Measurements from ENCODE around the gene SLC13A3.

SLC13A3 gene

DNA sequence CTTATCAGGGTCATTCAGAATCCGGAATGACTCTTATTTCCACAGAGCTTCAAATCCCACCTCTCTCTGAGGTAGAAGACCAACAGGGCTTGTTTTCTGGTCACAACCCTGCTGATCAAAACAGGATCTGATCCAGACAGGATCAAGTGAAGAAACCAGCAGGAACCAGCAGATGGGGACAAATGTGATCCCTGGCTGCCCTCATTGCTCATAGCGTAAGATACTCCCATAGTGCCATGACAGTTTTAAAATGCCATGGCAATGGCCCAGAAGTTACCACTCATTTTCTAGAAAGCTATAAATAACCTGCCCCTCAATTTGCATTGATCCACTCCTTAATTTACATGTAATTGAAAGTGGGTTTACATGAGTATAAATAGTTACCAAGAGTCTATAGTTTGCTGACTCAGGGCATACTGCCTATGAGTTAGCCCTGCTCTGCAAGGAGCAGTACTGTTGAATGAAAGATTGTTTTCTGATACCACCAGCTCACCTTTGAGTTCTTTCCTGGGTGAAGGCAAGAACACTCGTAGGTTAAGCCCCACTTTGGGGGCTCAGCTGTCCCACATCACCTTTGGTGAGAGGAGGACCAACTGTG, 131.7 kb downstream of the SLC13A3 start:
- DNase-seq = no peak

DNA sequence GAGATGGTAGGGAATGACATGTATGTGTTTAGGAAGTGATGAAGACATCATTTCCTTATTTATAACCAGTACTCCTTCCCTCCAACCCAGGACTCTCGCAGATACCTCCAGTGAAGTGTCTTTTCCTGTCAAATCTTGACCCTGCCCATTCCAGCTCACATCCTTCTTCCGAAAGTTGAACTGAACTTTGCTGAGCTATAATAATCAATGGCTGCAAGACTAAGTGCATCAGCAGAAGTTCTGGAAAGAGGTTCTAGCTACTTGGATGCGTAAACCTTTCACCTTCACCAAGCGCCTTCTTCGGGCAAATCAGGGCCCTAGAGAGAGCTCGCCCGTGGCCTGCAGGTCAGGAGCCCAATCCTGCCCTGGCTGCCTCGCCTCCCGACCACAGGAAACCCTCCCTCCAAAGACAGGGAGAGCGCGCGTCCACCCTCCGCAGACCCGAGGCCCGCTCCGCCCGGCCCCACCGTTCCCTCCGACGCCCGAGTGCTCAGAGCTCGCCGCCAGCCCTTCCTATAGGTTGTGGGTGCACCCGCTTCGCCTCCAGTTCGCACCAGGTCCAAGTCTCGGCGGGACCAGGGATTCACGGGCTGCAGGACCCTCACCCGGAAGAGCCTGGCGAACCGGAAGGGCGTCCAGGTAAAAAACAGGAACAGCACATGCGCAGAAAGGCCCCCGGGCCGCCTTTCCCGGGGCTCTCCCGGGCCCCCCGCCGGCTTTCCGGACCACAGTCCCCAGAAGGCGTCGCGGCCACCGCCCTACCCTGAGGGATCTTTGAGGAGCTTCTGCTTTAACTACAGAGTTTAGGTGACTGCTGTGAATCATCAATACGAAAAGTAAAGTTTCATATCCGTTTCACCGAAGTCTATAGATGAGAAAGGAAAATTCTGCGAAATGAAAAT, 138.1 kb downstream of the SLC13A3 start, which contains the start of gene ZNF334:
Gene ZNF334, minus strand, starts transcription at position 617 of the 902 bp plus-strand sequence. CDS start 1,457 bp downstream, outside the sequence.
- DNase-seq = peak; percentile 64

DNA sequence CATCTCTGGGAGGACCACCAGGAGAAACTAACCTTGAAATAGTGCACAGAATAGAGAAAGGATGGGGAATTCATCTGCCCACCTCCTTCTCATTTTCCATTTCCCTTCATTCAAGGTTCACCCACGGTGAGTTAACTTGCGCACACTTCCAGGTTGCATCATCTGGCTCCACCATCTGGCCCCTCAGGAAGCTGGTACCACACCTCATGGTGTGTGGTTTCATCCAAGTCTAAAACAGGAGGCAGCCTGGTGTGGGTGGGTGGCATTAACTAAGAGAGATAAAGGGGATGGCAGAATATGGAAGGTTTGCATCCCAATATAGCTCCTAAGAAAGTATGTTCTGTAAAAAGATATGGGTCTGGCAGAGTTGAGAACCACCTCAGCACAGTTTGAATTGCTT, 141.7 kb downstream of the SLC13A3 start:
- no peak for DNase-seq
